ENCODE data around the gene TPRG1L.
A peak's percentile ranks its signal among the peaks of the same experiment; 100 is the strongest.
"Not testable (repeated sequence)": the region's sequence is repeated elsewhere in the genome, so short reads cannot be mapped to it uniquely, and the experiment has no call there.

Gene TPRG1L

DNA sequence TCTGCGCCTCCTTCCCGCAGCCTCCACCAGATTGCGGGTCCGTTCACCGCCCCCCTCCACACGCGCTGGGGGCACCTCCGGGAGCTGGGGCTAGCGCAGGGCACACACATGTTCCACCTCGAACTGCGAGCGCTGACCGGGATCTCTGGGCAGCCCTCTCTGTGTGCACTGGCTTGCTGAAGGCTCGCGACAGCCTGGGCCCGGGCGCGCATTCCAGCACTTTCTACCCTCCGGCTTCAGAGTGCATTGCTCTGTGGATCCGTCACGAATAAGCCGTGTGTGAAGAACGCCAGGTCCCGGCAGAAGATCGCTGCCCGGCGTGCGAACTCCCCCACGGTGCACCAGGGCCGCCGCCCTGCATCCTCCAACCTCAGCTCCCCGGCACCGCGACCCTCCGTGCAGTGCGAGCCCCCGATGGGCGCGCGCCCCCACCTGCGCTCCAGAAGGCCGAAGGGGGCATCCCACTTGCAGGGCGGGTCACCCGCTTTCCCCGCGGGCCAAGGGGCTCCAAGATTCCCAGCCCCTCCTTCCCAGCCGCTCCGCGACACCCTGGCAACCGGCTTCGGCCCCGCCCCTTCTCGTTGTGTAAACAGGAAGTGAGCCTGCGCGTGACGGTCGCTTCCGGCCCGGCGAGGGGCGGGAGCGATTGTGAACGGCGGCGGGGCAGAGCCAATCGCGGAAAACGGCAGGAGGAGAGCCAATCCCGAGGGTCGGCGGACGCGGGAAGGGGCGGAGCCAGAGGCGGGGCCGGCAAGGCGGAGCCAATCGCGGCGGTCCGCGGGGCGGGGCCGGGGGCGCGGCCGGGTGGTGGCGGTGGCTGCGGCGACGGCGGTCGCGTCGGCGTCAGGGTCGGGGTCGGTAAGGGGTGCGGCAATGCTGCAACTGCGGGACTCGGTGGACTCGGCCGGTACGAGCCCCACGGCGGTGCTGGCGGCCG lies at the start of gene TPRG1L:
TSS of gene TPRG1L (plus strand) at position 816 of the 937 bp plus-strand sequence. CDS start at position 874, 58 bp downstream.
- DNase-seq, result peak; percentile 95 to 98 (median 96)

DNA sequence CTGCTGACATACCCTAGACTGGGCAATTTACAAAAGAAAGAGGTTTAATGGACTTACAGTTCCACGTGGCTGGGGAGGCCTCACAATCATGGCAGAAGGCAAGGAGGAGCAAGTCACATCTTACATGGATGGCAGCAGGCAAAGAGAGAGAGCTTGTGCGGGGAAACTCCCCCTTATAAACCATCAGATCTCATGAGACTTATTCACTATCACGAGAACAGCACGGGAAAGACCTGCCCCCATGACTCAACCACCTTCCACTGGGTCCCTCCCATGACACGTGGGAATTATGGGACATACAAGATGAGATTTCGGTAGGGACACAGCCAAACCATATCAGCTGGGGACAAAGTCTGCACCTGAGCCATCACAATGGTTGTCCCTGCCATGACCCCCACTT lies 49.3 kb upstream of the TPRG1L start:
- DNase-seq, result not testable (repeated sequence)

DNA sequence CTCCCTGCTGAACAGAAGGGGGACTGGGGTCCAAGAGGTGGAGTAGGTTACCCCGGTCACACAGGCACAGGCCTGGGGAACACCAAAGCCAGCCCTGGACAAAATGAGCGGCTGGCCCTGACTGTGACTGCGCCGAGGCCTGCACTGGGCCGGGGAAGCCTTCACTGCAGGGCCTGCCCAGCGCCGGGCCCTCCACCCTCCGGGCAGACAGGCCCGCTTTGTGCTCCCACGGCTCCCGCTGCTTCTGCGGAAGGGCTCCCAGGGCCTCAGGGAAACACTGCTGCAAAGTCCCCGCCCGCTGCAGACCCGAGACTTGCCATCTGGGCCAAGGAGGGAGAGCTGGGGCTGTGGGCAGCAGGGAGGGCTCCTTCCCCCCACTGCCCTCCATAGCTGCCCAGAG lies 48.8 kb upstream of the TPRG1L start:
- no peak for DNase-seq

- no peak for DNase-seq
Measured at GRCh38 chr1:3577300-3577699, 47.5 kb upstream of the TPRG1L start.

DNA sequence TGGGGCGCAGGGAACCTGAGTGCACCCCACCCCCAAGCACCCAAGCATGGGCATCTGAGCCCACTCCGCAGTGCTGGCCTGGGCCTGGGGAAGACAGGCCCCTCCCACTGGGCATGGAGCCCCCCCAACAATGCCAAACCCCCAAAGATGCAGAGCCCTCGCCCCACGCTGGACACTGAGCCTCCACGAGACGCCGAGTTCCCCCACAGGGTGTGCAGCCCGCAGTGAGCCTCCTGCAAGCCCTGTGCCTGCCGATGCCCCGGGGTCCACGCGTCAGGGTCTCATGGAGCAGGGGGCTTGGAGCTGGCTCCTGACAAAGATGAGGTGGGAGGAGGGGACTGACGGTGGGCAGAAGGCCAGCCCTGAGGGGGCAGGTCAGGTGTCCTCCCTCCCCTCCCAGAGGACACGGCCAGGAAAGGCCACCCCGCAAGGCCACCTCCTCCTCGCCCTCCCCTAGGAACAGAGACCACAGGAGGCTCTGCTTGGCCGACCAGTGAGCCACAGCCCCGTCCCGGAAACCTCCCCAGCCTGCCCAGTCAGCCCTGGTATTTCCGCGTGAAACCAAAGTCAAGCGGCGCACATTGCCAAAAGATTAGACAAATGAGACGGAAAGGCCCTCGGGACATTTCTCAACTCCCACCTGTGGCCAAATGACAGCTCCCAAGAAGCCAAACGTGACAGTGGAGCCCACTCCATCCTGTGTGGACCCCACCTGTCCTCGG lies 46.9 kb upstream of the TPRG1L start:
- no peak for DNase-seq

GRCh38 chr1:3578433-3578805 lies 46.4 kb upstream of the TPRG1L start:
- no peak for DNase-seq

DNA sequence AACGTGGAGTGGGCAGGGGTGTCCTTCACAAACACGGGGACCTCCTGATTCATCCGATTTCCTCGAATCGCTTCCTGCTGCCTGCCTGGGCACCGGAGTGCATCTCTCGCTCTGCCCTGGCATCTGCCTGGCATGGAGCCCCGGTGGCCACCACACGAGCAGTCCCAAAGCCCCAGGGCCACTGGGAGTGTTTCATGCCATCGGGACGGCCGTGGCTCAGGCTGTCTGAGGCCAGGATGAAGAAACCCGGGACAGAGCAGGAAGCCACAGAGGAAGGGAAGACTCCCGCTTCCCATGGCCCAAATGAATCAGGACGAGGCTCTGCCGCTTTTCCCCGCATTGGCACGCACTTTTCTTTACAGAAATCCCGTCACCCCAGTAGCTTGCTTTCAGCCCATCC lies 45.9 kb upstream of the TPRG1L start:
- DNase-seq, result no peak

GRCh38 chr1:3579626-3580025 lies 45.2 kb upstream of the TPRG1L start:
- no peak for DNase-seq

DNA sequence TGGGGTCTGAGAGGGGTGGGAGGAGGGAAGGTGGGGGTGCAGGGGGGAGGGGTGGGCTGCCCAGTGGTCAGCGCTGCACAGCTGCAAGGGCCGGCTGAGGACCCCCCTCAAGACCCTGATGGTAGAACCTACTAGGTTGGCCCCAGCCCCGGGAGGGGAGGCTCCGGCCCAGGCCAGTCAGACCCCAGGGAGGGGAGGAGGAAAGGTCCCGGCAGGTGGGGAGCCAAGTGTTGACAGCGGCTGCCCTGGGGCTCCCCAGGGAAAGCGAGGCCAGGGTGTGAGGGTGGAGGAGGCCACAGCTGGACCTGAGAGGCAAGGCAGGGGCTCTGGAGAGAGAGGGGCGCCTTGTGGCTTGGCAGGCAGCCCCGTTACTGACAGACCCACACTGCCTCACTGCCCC lies 44.6 kb upstream of the TPRG1L start:
- DNase-seq, result no peak

DNA sequence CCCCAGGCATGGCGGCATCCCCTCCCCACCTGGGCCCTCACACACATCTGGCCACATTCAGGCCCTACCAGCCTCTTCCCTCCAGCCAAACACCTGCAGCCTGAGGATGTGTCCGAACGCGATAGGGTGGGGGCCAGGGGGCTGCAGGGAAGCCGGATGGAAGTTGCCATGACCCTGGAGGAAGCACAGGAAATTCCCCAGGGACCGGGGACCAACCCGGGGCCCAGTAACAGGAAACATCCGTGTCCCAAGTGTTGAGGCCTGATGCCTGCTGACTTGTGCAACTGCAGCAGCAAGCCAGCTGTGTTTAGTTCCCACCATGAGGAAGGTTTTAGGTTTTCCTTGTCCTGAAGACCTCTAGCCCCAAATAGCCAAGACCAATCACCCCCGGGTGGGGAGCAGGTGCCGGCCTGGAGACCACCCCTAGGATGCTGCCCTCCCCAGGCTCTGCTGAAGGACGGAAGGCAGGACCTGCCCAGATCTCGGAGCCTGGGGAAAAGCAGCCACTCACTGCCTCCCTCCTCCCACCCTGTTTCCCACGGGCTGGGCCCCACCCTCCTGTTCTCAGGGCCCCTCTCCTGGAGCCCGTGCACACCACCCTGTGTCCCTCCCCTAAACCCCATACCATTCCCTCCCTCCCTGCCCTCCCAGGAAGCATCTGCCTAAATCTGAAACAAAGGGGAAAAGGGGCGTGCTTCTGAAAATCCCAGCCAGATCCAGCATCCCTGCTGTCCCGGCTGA lies 43.3 kb upstream of the TPRG1L start:
- no peak for DNase-seq

DNA sequence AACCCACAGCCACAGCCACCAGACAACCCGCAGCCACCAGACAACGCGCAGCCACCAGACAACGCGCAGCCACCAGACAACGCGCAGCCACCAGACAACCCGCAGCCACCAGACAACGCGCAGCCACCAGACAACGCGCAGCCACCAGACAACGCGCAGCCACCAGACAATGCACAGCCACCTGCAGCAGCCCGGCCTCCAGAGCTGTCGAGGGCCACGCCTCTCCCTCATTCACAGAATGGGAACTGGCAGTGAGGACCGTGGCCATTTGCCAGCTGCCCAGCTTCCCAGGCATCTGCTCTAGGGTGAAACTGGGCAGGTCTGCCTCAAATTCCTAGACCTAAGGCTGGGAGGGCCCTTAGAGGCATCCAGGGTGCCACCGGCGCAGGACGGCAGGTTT lies 41.1 kb upstream of the TPRG1L start:
- not testable (repeated sequence) for DNase-seq

- DNase-seq, result no peak
Measured at GRCh38 chr1:3584915-3585314, 39.9 kb upstream of the TPRG1L start.

GRCh38 chr1:3585353-3585868 lies 39.4 kb upstream of the TPRG1L start:
- DNase-seq, result not testable (repeated sequence)

DNA sequence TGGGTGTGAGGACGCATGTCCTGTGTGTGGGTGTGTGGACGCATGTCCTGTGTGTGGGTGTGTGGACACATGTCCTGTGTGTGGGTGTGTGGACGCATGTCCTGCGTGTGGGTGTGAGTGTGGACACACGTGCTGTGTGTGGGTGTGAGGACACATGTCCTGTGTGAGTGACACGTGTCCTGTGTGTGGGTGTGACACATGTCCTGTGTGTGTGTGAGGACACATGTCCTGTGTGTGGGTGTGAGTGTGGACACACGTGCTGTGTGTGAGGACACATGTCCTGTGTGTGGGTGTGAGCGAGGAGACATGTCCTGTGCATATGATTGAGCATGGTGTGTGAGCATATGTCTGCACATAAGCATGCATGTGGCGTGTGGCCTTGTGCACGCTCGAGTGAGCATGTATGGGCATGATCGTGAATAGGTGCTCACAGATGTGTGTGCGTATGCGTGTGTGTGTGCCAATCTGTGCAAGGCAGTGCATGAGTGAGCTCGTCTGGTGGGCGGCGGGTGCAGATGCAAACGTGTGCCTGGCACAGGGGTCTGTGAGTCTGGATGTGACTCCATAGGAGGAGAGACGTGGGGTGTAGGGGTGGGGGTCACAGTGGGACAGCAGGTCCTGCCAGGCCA lies 38.8 kb upstream of the TPRG1L start:
- no peak for DNase-seq

GRCh38 chr1:3586986-3587759 lies 37.6 kb upstream of the TPRG1L start:
- DNase-seq, result no peak

DNA sequence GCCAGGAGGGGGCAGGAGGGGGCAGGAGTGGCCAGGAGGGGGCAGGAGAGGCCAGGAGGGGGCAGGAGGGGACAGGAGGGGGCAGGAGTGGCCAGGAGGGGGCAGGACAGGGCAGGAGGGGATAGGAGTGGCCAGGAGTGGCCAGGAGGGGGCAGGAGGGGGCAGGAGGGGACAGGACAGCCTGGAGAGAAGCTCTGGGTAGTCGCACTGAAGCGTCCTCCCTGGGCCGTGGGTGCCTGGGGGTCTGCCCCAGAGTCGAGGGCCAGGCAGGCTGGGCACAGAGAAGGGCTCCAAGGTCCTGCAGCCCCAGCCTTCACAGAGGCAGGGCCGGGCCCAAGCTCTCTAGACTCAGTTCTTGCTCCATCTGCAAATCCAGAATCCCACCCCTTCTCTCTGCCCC lies 36.4 kb upstream of the TPRG1L start:
- DNase-seq, result no peak

GRCh38 chr1:3590139-3590763 lies 34.6 kb upstream of the TPRG1L start:
- no peak for DNase-seq

DNA sequence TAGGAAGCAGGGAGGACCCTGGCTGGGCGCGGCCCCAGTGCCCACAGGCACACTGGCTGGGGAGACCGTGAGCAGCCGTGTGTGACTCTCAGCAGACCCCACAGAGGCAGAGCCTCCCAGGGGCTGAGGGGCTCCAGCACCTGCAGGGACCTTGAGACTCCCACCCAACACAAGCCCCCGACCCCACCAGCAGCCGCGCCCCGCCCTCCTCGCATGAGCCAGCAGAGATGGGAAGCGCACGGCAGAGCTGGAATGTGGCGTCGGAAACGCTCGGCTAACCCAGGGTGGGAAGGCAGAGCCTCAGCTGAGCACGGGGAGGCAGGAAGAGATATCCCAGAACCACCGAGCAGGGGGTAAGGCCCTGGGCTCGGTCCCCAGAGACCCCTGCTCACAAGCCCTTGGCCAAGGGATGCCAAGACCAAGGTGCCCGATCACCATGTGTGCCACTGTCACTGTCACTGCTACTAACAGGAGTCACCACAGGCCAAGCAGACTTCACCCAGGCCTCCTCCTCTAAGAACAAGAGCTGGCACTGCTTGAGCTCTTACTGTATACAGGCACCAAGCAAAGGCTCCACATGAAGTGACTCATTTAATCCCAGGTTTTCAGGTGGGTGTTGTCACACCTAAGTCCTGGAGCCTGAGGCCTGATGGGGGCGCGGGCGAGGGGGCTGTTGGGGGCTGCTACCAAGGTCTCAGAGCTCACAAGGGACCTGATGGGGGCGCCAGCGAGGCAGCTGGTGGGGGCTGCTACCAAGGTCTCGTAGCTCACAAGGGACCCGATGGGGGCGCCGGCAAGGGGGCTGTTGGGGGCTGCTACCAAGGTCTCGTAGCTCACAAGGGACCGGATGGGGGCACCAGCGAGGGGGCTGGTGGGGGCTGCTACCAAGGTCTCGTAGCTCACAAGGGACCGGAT lies 33.6 kb upstream of the TPRG1L start:
- DNase-seq, result no peak

DNA sequence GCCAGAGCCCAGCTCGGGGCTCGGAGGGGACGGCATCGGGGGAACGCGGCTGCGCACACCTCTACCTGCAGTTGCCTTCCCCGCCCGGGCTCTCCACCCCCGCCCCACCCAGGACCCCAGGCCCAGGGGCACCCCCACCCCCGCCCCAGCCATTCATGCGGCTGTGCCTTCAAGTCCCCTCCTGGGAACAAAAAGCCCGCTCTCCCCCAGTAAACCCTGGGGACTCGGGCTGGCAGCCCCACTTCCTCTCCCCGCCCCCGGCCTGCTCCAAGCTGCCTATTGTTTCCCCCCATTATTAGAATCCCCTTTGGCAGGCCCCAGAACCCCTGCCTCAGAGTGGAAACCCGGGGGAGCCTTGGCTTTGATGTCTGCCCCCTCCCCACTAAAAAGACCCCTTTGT lies 31.5 kb upstream of the TPRG1L start:
- no peak for DNase-seq

DNA sequence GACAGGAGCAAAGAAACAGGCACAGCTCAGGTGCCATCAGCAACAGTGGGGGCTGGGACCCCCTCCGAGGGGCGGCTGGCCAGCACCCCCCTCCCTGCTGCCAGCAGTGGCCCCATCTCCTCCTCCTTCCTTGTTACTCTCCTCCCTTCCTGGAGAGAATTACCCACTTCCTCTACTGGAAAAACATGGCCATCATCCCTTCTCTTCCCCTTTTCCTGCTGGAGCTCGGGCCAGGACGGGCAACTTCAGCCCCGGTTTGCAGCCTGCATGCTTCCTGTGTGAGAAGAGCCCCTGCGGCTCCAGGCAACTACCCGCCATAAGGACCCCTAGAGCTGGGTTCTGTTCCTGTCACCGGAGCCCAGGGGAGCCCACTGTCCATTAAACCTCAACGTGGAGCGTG lies 31.1 kb upstream of the TPRG1L start:
- no peak for DNase-seq

Measured in activated naive CD4-positive, alpha-beta T cell (primary cell).